Right lobe of liver (tissue), 4 donors: ENCODE results near the gene SAMD8.

Experiments
- POLR2A ChIP-seq: fragments of 450-650 bp; IDR thresholded peaks from one replicate; pipeline ENCODE4 v1.6.1; 2017; ENCODE audit warnings: antibody characterized with exemption, mild to moderate bottlenecking
- TF ChIP-seq, protein P1 (sequence below), 4 donors: fragments of 200-600 bp in 3 of 4; fragments of 450-650 bp in 1 of 4; IDR thresholded peaks; one replicate each; pipeline versions ENCODE4 v1.5.1 to v1.8.0; 2016 to 2022; ENCODE audit warnings: antibody characterized with exemption in 4 of 4, mild to moderate bottlenecking in 2 of 4
- donor health status: DM: no; HTN: no; CAD: no.
- donor health status: DM: no; HTN: no; CAD: no.
- donor health status: DM: no; HTN: yes; CAD: no.

DNA sequence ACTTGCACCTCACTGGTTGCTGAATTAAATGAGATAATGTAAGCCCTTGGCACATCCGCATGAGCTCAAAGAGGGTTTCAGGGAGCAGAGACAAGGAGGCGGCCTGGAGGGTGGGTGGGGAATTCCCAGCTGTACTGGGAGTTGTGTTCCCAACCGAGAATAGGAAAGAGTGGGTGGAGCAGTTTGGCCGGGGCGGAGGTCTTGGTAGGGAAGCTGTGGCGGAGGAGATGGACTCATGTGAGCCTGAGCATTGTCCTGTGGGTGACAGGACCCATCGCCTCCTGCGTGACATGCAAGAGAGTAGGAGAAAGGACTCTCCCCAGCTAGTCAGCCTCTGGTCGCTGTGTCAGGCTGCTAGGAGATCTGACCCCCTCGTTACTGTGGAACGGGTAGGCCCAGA lies 41.0 kb upstream of the SAMD8 start:
- TF ChIP-seq, protein P1, sequence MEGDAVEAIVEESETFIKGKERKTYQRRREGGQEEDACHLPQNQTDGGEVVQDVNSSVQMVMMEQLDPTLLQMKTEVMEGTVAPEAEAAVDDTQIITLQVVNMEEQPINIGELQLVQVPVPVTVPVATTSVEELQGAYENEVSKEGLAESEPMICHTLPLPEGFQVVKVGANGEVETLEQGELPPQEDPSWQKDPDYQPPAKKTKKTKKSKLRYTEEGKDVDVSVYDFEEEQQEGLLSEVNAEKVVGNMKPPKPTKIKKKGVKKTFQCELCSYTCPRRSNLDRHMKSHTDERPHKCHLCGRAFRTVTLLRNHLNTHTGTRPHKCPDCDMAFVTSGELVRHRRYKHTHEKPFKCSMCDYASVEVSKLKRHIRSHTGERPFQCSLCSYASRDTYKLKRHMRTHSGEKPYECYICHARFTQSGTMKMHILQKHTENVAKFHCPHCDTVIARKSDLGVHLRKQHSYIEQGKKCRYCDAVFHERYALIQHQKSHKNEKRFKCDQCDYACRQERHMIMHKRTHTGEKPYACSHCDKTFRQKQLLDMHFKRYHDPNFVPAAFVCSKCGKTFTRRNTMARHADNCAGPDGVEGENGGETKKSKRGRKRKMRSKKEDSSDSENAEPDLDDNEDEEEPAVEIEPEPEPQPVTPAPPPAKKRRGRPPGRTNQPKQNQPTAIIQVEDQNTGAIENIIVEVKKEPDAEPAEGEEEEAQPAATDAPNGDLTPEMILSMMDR (IDR thresholded peaks at IDR 0.05) = no peak
- TF ChIP-seq POLR2A = no peak
